CD4-positive, alpha-beta T cell treated with Interleukin-4 for 4 hours (primary cell): ENCODE measurements around the gene POP4.

Experiments
- DNase-seq: peaks from one replicate; pipeline ENCODE4 v3.0.0-alpha.2; 2020

The POP4 gene

GRCh38 chr19:29664753-29665214, 58.7 kb downstream of the POP4 start:
- DNase-seq: no peak

GRCh38 chr19:29665215-29665825, 59.2 kb downstream of the POP4 start, which contains the start of gene PLEKHF1:
TSS of gene PLEKHF1 (plus strand) at chr19:29665461. CDS start at chr19:29673840, 8,379 bp downstream.
- DNase-seq: peak; percentile 73

DNA sequence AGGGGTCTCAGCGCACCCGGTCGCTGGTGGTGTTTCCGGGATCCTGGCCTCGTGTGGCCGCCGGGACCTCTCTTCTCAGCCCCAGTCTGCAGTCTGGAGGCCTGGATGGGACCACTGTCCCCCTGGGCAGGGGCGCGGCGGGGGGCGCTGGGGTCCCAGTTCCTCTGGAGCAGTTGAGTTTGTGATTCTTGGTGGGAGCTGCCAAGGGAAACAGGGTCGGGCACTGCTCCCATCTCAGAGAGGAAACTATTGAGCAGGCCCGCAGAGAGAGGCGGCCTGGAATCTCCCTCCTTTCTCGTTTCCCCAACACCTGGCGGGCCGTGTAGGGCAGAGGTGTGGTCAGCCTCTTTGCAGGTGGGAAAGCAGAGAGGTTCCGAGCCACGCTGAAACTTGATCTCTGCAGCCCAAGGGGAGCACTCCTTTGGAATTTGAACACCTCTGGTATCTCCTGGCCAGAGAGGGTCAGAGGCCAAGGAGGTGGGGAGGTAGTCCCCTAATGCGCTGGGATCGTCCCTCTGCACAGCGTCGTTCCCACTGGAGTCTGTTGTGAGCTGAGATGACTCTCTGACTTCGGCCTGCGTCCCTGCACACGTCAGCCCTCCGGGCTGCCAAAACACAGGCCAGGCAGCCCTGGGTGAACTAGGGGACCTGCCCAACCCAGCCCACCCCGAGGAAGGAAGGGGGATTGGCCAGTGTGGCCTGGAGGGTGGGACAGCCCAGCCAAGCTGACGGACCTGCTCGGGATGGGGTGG, 59.9 kb downstream of the POP4 start:
- no peak for DNase-seq
